Uterus (tissue), 2 donors: ENCODE results near the gene BCLAF1.

ENCODE experiments used
- CTCF ChIP-seq, 4 experiments: fragments of 200-600 bp in 2 of 4; fragments of 450-650 bp in 2 of 4; sonication (generic) in 2 of 4; IDR thresholded peaks; one replicate each; pipeline ENCODE4 v1.5.1; 2016 to 2019; ENCODE audit warnings: antibody characterized with exemption in 4 of 4, mild to moderate bottlenecking in 2 of 4, moderate library complexity in 1 of 4
- POLR2A ChIP-seq, 2 donors: fragments of 450-650 bp; IDR thresholded peaks; one replicate each; pipeline ENCODE4 v1.6.1; 2016; ENCODE audit warnings: antibody characterized with exemption in 2 of 2, mild to moderate bottlenecking in 1 of 2, moderate library complexity in 1 of 2

GRCh38 chr6:136249336-136249735 is 40.3 kb downstream of the BCLAF1 start:
- TF ChIP-seq CTCF (IDR thresholded peaks at IDR 0.05) = no peak
- TF ChIP-seq POLR2A (IDR thresholded peaks at IDR 0.05) = no peak
